VCaP (cell line): ENCODE results near the gene TMEM59.

Experiments
- H3K27ac ChIP-seq: fragments of 450-650 bp; 2 replicates; pipeline ENCODE4 v1.5.1; 2017
- TF ChIP-seq, protein P1 (sequence below): fragments of 450-650 bp; conservative IDR thresholded peaks from 2 replicates; pipeline ENCODE4 v1.5.1; 2017; ENCODE audit warnings: mild to moderate bottlenecking, moderate library complexity

Gene TMEM59

DNA sequence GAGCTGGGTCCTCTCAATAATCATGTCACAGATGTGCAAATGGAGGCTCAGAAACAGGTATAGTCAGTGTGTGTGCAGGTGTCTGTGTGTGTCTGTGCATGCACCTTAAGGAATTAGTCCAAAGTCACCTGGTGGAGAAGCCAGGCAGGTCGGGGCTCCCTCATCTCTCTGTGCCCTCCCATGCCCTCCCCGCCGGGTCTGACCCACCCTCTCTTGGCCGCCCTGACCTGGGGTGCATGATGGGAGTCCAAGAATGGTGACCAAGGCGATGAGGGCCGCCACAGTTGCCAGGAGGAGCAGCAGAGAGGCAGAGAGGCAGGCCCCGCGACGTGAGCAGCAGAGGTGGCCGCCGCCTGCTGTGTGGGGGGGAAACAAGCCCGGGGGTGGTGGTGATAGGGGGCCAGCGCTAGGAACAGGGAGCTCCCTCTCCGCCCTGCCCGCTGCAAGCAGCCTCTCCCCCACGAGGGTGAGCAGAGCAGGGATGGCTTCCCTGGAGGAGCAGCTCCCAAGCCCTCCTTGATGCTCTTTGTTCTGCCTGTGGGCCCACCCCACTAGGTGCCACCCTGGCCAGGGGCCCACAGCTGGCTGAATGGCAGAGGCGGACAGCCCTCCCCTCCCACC is 38.9 kb downstream of the TMEM59 start:
- H3K27ac ChIP-seq, result peak overlapping the region; percentile 91; the same call in 1 of the 2 replicates

GRCh38 chr1:54013393-54014008 is 39.5 kb downstream of the TMEM59 start:
- H3K27ac ChIP-seq, result peak overlapping the region; percentile 91; the same call in 1 of the 2 replicates
- TF ChIP-seq, protein P1, sequence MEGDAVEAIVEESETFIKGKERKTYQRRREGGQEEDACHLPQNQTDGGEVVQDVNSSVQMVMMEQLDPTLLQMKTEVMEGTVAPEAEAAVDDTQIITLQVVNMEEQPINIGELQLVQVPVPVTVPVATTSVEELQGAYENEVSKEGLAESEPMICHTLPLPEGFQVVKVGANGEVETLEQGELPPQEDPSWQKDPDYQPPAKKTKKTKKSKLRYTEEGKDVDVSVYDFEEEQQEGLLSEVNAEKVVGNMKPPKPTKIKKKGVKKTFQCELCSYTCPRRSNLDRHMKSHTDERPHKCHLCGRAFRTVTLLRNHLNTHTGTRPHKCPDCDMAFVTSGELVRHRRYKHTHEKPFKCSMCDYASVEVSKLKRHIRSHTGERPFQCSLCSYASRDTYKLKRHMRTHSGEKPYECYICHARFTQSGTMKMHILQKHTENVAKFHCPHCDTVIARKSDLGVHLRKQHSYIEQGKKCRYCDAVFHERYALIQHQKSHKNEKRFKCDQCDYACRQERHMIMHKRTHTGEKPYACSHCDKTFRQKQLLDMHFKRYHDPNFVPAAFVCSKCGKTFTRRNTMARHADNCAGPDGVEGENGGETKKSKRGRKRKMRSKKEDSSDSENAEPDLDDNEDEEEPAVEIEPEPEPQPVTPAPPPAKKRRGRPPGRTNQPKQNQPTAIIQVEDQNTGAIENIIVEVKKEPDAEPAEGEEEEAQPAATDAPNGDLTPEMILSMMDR, result no peak

More for the DNA sequence above, 38.9 kb downstream of the TMEM59 start:
- TF ChIP-seq, protein P1, result no peak

GRCh38 chr1:54012863-54013262 is 40.1 kb downstream of the TMEM59 start:
- TF ChIP-seq, protein P1, result no peak
- no peak overlapping the region for H3K27ac ChIP-seq

GRCh38 chr1:54012008-54012325 is 41.0 kb downstream of the TMEM59 start:
- TF ChIP-seq, protein P1, result no peak
- H3K27ac ChIP-seq, result no peak overlapping the region

DNA sequence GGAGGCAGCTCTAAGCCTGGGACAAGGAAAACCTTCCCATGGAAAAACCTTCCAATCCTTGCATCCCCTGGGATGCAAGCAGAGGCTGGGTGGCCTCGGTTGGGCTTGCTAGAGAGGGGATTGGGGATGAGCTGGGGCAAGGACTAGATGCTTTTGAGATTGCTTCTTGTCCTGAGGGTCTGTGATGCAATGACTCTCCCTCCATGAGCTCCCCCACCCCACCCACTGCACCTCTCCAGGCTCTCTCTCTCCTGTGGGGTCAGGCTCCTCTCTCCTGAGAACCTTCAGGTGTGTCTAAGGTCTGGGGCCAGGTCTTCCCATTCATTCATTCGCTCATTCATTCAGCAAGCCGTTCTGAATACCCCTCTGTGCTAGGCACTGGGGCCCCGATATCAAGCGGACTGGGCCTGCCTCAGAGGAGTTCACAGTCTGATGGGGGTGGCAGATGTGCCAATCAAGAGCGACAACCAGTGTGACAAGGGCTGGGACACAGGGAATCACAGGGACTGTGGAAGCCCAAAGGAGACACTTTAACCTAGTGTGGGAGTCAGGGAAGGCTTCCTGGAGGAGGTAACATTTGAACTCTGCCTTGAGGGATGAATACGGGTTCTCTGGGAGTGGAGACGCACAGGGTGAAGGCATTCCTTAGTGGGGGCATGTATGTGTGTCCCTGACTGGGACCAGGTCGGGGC is 41.5 kb downstream of the TMEM59 start:
- TF ChIP-seq, protein P1, result no peak
- no peak overlapping the region for H3K27ac ChIP-seq

- TF ChIP-seq, protein P1, result no peak
Measured at GRCh38 chr1:54010415-54011117, 42.4 kb downstream of the TMEM59 start.

GRCh38 chr1:54009406-54009805 is 43.6 kb downstream of the TMEM59 start:
- H3K27ac ChIP-seq, result no peak overlapping the region
- TF ChIP-seq, protein P1, result no peak

More at GRCh38 chr1:54010415-54011117, 42.4 kb downstream of the TMEM59 start:
- no peak overlapping the region for H3K27ac ChIP-seq
